Measurements from ENCODE around the gene VPS13D.
A peak's percentile ranks its signal among the peaks of the same experiment; 100 is the strongest.

GRCh38 chr1:12186679-12186985, 43.2 kb upstream of the VPS13D start:
- no peak for TF ChIP-seq CTCF (conservative IDR thresholded peaks at IDR 0.05; ENCODE audit: low read depth, low read length)
- no peak for TF ChIP-seq ELK1 (IDR thresholded peaks at IDR 0.05; ENCODE audit: borderline replicate concordance, low read depth, low read length)
- TF ChIP-seq POLR2A (IDR thresholded peaks at IDR 0.05; ENCODE audit: low read depth, low read length): no peak
- no peak for TF ChIP-seq FOS (IDR thresholded peaks at IDR 0.05; ENCODE audit: low read depth, low read length)
- no peak for TF ChIP-seq MXI1 (IDR thresholded peaks at IDR 0.05; ENCODE audit: borderline replicate concordance, low read depth, low read length)
- TF ChIP-seq RAD21 (IDR thresholded peaks at IDR 0.05; ENCODE audit: low read length): no peak
- no peak for TF ChIP-seq RFX5 (IDR thresholded peaks at IDR 0.05; ENCODE audit: low read depth, low read length)
- no peak for TF ChIP-seq NFE2L2 (IDR thresholded peaks at IDR 0.05; ENCODE audit: low read depth, low read length)
- no peak for TF ChIP-seq BHLHE40 (IDR thresholded peaks at IDR 0.05; ENCODE audit: low read depth, low read length)
- TF ChIP-seq USF2 (IDR thresholded peaks at IDR 0.05; ENCODE audit: low read depth, low read length): peak; percentile 10; the same call in 1 of the 2 replicates
- no peak for TF ChIP-seq MAFK (IDR thresholded peaks at IDR 0.05; ENCODE audit: low read depth, low read length)
- TF ChIP-seq CHD1 (IDR thresholded peaks at IDR 0.05; ENCODE audit: low read depth, low read length): no peak
- no peak for TF ChIP-seq CEBPB (IDR thresholded peaks at IDR 0.05; ENCODE audit: low read depth, low read length)
- TF ChIP-seq SMC3 (IDR thresholded peaks at IDR 0.05; ENCODE audit: low read depth, low read length): no peak
